GM15510 (cell line): ENCODE measurements around the gene GUK1.

Source experiments
- POLR2A ChIP-seq: IDR thresholded peaks from 3 replicates; pipeline ENCODE4 v1.6.1; 2011; ENCODE audit warnings: borderline replicate concordance; ENCODE audit not compliant: insufficient read length; ENCODE audit errors: extremely low read depth

GUK1 gene

DNA sequence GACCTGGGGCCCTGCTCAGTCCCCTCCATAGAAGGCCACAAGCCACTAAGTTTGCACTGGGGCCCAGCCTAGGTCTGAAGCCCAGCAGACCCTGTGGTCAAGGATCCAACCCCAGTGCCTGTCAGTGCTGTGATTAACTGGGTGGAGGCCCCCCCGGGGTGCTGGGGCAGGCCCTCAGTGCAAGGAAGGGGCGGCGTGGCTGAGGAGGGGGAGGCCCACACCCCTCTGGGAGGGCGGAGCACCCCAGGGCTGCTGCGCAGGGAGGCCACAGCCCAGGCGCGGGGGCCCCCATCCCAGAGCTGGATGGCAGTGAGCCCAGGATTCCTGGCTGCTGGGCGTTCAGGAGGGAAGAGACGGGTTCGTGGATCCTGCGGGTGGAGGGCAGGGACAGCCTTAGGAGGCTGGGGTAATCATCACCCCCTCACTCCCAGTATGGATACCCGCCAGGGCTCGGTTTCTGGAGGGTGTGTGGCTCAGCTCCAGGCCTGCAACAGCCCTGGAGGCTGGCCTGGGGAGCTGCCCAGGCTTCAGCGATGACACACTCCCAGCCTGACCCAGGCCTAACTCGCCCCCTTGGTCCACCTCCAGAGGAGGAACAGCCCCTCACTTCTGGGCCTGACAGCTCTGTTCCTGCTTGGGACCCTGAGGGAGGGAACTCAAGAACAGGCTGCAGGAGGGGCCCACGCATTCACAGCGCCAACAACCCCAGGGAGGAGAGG, 10.5 kb downstream of the GUK1 start:
- TF ChIP-seq POLR2A: peak; percentile 6

DNA sequence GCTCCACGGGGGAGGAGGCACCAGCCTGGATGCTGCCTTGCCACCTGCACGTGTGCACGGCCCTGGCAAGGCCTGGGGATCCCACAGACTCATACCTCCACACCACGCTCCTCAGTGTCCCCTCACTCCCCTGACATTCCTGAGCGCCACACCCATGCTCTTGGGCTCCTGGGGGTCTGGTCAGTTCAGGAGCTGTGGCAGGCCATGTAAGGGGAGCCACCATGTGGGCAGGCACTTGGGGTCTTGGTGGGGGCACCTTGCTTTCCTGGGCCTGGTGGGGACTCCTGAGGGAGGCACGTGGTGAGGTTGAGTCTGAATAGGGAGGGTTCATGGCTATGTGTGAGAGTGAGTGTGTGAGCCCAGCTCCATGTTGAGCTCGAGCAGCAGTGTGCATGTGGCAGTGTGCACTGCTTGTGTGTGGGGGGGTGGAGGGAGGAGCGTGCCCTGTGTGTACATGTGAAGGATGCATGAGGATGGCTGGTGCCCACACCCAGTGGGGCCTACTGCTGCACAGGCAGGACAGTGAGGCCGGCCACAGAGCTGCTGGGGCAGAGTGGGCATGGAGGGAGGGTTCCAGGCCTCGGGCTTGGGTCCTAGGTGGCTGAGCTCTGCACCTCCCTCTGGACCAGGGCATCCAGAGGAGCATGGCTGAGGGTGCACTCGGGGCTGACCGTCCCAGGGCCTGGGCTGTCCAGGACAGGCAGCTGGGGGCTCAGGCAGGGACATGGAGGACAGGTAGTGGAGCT, 11.3 kb downstream of the GUK1 start:
- TF ChIP-seq POLR2A: no peak

GRCh38 chr1:228152097-228152917, 12.2 kb downstream of the GUK1 start:
- no peak for TF ChIP-seq POLR2A

- no peak for TF ChIP-seq POLR2A
Measured at GRCh38 chr1:228152918-228153258, 12.8 kb downstream of the GUK1 start.

GRCh38 chr1:228154021-228154669, 14.1 kb downstream of the GUK1 start:
- no peak for TF ChIP-seq POLR2A

- no peak for TF ChIP-seq POLR2A
Measured at GRCh38 chr1:228154670-228155571, 14.8 kb downstream of the GUK1 start.

GRCh38 chr1:228155596-228156514, 15.8 kb downstream of the GUK1 start:
- TF ChIP-seq POLR2A: no peak

DNA sequence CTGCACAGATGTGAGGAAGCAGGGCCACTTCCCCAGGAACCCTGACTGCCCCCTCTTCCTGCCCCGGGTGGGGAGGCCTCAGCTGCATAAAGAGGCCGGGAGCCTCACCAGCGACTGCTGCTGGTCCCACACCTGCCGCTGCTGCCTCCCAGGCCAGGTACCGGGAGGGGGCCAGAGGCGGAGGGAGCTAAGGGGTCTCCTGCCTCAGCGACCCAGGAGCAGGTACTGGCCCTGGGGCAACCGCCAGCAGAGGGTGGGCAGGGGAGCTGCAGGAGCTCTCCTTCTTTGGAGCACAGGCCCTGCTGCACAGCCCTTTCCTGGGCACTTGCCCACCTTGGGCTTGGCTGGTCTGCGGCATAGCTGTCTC, 16.4 kb downstream of the GUK1 start:
- TF ChIP-seq POLR2A: no peak

DNA sequence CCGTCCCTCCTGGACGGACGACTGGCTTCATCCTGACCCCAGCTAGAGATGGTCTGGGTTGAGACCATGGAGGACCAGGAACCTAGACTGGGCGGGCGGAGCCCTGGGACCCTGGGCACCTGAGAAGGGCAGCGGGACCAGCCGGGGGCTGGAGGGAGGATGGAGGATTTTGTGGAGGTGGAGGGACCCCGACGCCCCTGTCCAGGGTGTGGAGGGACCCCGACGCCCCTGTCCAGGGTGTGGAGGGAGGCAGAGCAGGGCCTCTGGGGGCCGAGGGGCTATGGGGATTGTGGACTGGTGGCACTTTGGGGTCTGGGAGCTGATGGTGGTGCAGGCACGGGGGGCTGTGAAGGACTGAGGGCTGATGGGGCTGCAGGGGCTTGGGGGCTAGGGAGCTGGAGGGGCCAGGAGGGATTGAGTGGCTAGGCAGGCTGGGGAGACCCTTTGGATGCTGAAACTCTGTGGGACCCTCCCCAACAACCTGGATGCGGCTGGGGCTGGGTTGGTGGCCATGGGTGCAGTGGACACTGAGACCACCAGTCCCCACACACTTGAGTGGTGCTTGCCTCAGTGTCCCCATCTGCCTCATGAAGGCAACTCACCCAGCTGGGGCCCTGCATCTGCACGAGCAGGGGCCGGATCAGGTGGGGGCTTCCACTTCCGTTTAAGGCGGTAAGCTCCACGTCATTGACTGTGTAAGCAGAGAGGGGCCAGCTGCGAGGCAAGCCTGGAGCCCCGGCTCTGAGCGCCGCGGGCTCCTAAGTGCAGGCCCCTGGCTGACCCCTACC, 17.1 kb downstream of the GUK1 start:
- TF ChIP-seq POLR2A: no peak

DNA sequence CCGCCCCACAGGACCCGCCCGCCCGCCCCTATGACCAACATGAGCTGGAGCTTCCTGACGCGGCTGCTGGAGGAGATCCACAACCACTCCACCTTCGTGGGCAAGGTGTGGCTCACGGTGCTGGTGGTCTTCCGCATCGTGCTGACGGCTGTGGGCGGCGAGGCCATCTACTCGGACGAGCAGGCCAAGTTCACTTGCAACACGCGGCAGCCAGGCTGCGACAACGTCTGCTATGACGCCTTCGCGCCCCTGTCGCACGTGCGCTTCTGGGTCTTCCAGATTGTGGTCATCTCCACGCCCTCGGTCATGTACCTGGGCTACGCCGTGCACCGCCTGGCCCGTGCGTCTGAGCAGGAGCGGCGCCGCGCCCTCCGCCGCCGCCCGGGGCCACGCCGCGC, 17.6 kb downstream of the GUK1 start:
- TF ChIP-seq POLR2A: no peak

GRCh38 chr1:228158151-228159007, 18.3 kb downstream of the GUK1 start:
- no peak for TF ChIP-seq POLR2A

DNA sequence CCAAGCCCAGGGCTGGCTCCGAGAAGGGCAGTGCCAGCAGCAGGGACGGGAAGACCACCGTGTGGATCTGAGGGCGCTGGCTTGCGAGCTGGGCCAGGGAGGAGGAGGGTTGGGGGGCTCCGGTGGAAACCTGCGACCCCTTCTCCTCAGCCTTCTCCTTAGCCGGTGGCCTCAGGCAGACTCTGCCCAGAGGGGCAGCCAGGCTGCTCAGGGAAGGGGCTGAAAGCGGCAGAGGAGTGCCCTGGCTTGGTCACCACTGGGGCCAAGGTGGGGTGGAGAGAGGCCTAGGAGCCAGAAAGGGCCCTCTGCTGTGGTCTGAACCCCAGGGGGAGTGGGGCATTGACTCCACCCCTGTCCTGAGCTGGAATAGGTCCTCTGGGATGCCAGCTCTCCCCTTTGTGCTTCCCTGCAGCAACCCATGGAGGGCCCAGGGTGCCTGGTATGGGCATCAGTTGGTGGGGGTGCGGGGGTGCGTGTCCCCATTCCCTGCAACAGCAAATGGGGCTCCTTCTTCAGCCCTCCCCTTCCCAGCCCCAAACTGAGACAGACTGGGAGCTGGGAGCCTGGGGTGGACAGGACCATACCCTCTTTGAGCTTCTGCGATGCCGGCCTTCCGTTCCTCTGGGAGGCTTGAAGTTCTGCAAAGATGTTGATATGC, 19.1 kb downstream of the GUK1 start:
- TF ChIP-seq POLR2A: no peak
